Brain microvascular endothelial cell (primary cell): ENCODE measurements around the gene SEL1L3.

ENCODE experiments used
- DNase-seq: peaks from one replicate; pipeline ENCODE4 v3.0.0-alpha.2; 2020
- H3K27ac ChIP-seq: fragments of 250-450 bp; sonication (Bioruptor Pico); 2 replicates; pipeline ENCODE4 v1.5.1; 2020; ENCODE audit warnings: mild to moderate bottlenecking, moderate library complexity
- H3K27me3 ChIP-seq: fragments of 250-450 bp; sonication (Bioruptor Pico); replicated peaks from 2 replicates; pipeline ENCODE4 v1.5.1; 2020; ENCODE audit warnings: mild to moderate bottlenecking
- H3K36me3 ChIP-seq: fragments of 250-450 bp; sonication (Bioruptor Pico); replicated peaks from 2 replicates; pipeline ENCODE4 v1.5.1; 2020; ENCODE audit warnings: mild to moderate bottlenecking
- H3K4me3 ChIP-seq: 2 replicates; pipeline ENCODE4 v1.5.1; 2011; ENCODE audit warnings: low read depth, mild to moderate bottlenecking, control low read depth, low read length, moderate library complexity
- CTCF ChIP-seq: IDR thresholded peaks from 2 replicates; pipeline ENCODE4 v1.5.1; 2011; ENCODE audit warnings: low read depth, mild to moderate bottlenecking, moderate library complexity, low read length, control low read depth, inconsistent platforms; ENCODE audit errors: missing control alignments
- in situ Hi-C: cut with HindIII; loops from 2 replicates; pipeline ENCODE4 v1.10.0; 2017; ENCODE audit warnings: low sequenced_read_pairs, low pct_ligation_motif_present

The SEL1L3 gene

GRCh38 chr4:25882226-25882625 is 19.4 kb upstream of the SEL1L3 start:
- in situ Hi-C loops: no loop called here
- DNase-seq: no peak
- no peak for TF ChIP-seq CTCF

GRCh38 chr4:25881193-25881592 is 18.4 kb upstream of the SEL1L3 start:
- H3K4me3 ChIP-seq: no peak overlapping the region
- no peak for TF ChIP-seq CTCF
- no peak overlapping the region for H3K27ac ChIP-seq
- in situ Hi-C loops: no loop called here
- H3K36me3 ChIP-seq: no peaks in the 10 kb centered on the region
- no peaks in the 10 kb centered on the region for H3K27me3 ChIP-seq
- no peak for DNase-seq

More at GRCh38 chr4:25882226-25882625, 19.4 kb upstream of the SEL1L3 start:
- H3K27me3 ChIP-seq: no peaks in the 10 kb centered on the region
- no peak overlapping the region for H3K27ac ChIP-seq
- H3K36me3 ChIP-seq: no peaks in the 10 kb centered on the region
- no peak overlapping the region for H3K4me3 ChIP-seq

- no peak for TF ChIP-seq CTCF
- no peaks in the 10 kb centered on the region for H3K36me3 ChIP-seq
- H3K27ac ChIP-seq: no peak overlapping the region
- no peak for DNase-seq
- in situ Hi-C loops: no loop called here
- H3K4me3 ChIP-seq: no peak overlapping the region
- H3K27me3 ChIP-seq: no peaks in the 10 kb centered on the region
Measured at GRCh38 chr4:25879991-25880651, 17.3 kb upstream of the SEL1L3 start.

- no peak overlapping the region for H3K4me3 ChIP-seq
- no peak for DNase-seq
- no peaks in the 10 kb centered on the region for H3K36me3 ChIP-seq
- TF ChIP-seq CTCF: no peak
- H3K27ac ChIP-seq: no peak overlapping the region
- in situ Hi-C loops: no loop called here
- no peaks in the 10 kb centered on the region for H3K27me3 ChIP-seq
Measured at GRCh38 chr4:25879587-25879986, 16.8 kb upstream of the SEL1L3 start.

- Histone ChIP-seq H3K27me3 (no peaks in the 10 kb centered on the region), H3K36me3 (no peaks in the 10 kb centered on the region), H3K27ac (no peak overlapping the region), H3K4me3 (no peak overlapping the region)
- in situ Hi-C loops: no loop called here
- TF ChIP-seq CTCF: no peak
- no peak for DNase-seq
Measured at GRCh38 chr4:25879091-25879584, 16.4 kb upstream of the SEL1L3 start.

- DNase-seq: no peak
- no peak for TF ChIP-seq CTCF
Measured at GRCh38 chr4:25878676-25879075, 15.9 kb upstream of the SEL1L3 start.

More at GRCh38 chr4:25878676-25879075, 15.9 kb upstream of the SEL1L3 start:
- Histone ChIP-seq H3K27ac (no peak overlapping the region), H3K36me3 (no peaks in the 10 kb centered on the region), H3K4me3 (no peak overlapping the region), H3K27me3 (no peaks in the 10 kb centered on the region)
- in situ Hi-C loops: no loop called here
